ENCODE results near the gene ZFHX3.

- TF ChIP-seq POLR2A (IDR thresholded peaks at IDR 0.05; ENCODE audit: control extremely low read depth in 1 of 2, low read depth in 2 of 2, low read length in 2 of 2) (no peak), POLR2AphosphoS5 (IDR thresholded peaks at IDR 0.05; ENCODE audit: low read depth, low read length) (no peak), CREB1 (IDR thresholded peaks at IDR 0.05) (no peak), EP300 (IDR thresholded peaks at IDR 0.05; ENCODE audit: borderline replicate concordance in 1 of 2, low read depth in 2 of 2, low read length in 2 of 2) (no peak), CHD2 (IDR thresholded peaks at IDR 0.05; ENCODE audit: low read length) (no peak), CTCF (IDR thresholded peaks at IDR 0.05; ENCODE audit: control extremely low read depth in 1 of 3, insufficient read depth in 1 of 3, low read depth in 1 of 3, low read length in 3 of 3) (no peak)
These were observed 18.5 kb upstream of the ZFHX3 start for GRCh38 chr16:73066331-73066926.
